GM13977 (cell line): ENCODE measurements around the gene DUSP22.

Experiments
- DNase-seq: peaks from one replicate; pipeline ENCODE4 v3.0.0; 2012; ENCODE audit warnings: low spot score
- in situ Hi-C: fragments of 300-500 bp; cut with MboI; formaldehyde crosslinking; loops from one replicate; pipeline ENCODE4 v1.12.0; 2022; ENCODE audit warnings: low sequenced_read_pairs, low pct_unique_long_range_greater_than_20kb, mixed read lengths, inconsistent platforms; ENCODE audit not compliant: unreplicated experiment
- TF ChIP-seq, protein P1 (sequence below): IDR thresholded peaks from 2 replicates; pipeline ENCODE4 v1.5.1; 2012; ENCODE audit warnings: mild to moderate bottlenecking, control low read depth; ENCODE audit not compliant: insufficient read depth; ENCODE audit errors: extremely low read depth, missing control alignments

DUSP22 gene

DNA sequence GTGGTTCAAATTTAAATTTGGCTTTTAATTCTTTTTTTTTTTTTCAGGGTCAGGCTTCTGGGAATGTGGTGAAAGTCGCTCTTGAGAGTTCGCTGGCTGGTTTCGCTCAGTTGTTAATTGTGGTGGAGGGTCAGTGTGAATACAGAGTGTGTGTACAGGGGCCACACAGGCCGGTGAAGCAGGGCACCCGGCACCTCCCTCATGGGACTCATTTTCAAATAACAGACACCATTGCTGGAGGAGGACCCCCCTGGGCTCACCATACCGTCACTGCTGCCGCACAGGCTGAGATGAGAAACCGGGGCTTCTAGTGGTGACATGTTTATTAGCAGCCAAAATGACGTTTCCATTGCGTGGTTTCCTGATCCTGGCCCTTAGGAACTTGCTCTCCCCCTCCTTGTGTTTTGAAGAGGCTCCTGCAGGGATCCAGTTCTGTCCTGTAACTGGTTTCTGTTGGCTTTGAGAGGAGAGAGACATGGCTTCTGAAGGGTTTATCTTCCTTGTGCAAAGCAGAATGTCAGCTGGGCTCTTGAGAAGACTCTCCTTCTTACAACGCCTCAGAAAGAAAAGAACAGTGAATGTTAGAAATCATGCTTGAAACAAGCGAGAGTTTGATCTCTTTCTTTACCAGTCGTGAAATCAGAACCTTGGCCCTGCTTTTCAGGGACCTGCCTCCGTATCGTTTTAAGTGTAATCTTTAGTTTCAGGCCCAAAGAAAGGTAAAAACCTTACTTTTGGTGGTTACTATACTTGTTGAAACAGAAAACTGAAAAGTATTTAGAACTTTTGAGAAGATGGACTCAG, 37.8 kb downstream of the DUSP22 start:
- in situ Hi-C loops: no loop called here
- DNase-seq: no peak
- TF ChIP-seq, protein P1, sequence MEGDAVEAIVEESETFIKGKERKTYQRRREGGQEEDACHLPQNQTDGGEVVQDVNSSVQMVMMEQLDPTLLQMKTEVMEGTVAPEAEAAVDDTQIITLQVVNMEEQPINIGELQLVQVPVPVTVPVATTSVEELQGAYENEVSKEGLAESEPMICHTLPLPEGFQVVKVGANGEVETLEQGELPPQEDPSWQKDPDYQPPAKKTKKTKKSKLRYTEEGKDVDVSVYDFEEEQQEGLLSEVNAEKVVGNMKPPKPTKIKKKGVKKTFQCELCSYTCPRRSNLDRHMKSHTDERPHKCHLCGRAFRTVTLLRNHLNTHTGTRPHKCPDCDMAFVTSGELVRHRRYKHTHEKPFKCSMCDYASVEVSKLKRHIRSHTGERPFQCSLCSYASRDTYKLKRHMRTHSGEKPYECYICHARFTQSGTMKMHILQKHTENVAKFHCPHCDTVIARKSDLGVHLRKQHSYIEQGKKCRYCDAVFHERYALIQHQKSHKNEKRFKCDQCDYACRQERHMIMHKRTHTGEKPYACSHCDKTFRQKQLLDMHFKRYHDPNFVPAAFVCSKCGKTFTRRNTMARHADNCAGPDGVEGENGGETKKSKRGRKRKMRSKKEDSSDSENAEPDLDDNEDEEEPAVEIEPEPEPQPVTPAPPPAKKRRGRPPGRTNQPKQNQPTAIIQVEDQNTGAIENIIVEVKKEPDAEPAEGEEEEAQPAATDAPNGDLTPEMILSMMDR: no peak

GRCh38 chr6:330948-331347, 38.7 kb downstream of the DUSP22 start:
- TF ChIP-seq, protein P1: no peak
- in situ Hi-C loops: no loop called here
- no peak for DNase-seq

- in situ Hi-C loops: no loop called here
- TF ChIP-seq, protein P1: peak; percentile 36
- DNase-seq: peak; percentile 84
Measured at GRCh38 chr6:331622-332521, 39.6 kb downstream of the DUSP22 start.

GRCh38 chr6:332671-333070, 40.4 kb downstream of the DUSP22 start:
- TF ChIP-seq, protein P1: no peak
- no peak for DNase-seq

GRCh38 chr6:333379-334002, 41.2 kb downstream of the DUSP22 start:
- TF ChIP-seq, protein P1: no peak
- no peak for DNase-seq
- in situ Hi-C loops: no loop called here

More at GRCh38 chr6:332671-333070, 40.4 kb downstream of the DUSP22 start:
- in situ Hi-C loops: no loop called here
